Progenitor cell of endocrine pancreas (in vitro differentiated cells): ENCODE results near the gene ZFP57. TPM values are rescaled to one million over a fixed set of nuclear protein-coding genes. Genes with fewer than 3 reads are reported as not detected.

Source experiments
- DNase-seq: peaks from one replicate; pipeline ENCODE4 v3.0.0; 2021; ENCODE audit warnings: low spot score; ENCODE audit not compliant: unreplicated experiment
- H3K27ac Mint-ChIP-seq: 2 replicates; pipeline ENCODE4 v1.8.0; 2021; ENCODE audit warnings: mild to moderate bottlenecking, moderate library complexity, mixed read lengths
- H3K27me3 Mint-ChIP-seq: 2 replicates; pipeline ENCODE4 v1.8.0; 2021; ENCODE audit warnings: mixed read lengths
- H3K36me3 Mint-ChIP-seq: 2 replicates; pipeline ENCODE4 v1.8.0; 2022; ENCODE audit warnings: mixed read lengths; ENCODE audit not compliant: insufficient read depth
- H3K4me1 Mint-ChIP-seq: 2 replicates; pipeline ENCODE4 v1.8.0; 2021; ENCODE audit warnings: low read depth, mixed read lengths
- H3K4me3 Mint-ChIP-seq: 2 replicates; pipeline ENCODE4 v1.8.0; 2021; ENCODE audit warnings: low read depth, mild to moderate bottlenecking, moderate library complexity, mixed read lengths
- H3K9me3 Mint-ChIP-seq: 2 replicates; pipeline ENCODE4 v1.8.0; 2021; ENCODE audit warnings: low read depth, mixed read lengths
- CTCF ChIP-seq: fragments of 200-600 bp; sonication (generic); IDR thresholded peaks from one replicate; pipeline ENCODE4 v1.5.0; 2021; ENCODE audit warnings: antibody characterized with exemption, mild to moderate bottlenecking; ENCODE audit not compliant: unreplicated experiment
- total RNA-seq: library from RNA; stranded (reverse); gene quantifications from 2 replicates; pipeline ENCODE4 v1.2.1, GENCODE V29; 2021

The ZFP57 gene
- total RNA-seq, 1 donor from 2014 or later, result 0.14 TPM

GRCh38 chr6:29631209-29631810 is 49.6 kb downstream of the ZFP57 start:
- Mint-ChIP-seq H3K4me1 (peaks cover 23% of the 10 kb centered on the region), H3K9me3 (no peaks in the 10 kb centered on the region), H3K36me3 (peaks cover 3% of the 10 kb centered on the region), H3K27ac (no peak overlapping the region), H3K4me3 (peak overlapping the region; percentile 83), H3K27me3 (peaks cover 45% of the 10 kb centered on the region)
- no peak for TF ChIP-seq CTCF
- no peak for DNase-seq

- peaks cover 49% of the 10 kb centered on the region for H3K27me3 Mint-ChIP-seq
- TF ChIP-seq CTCF, result no peak
- H3K9me3 Mint-ChIP-seq, result no peaks in the 10 kb centered on the region
- H3K36me3 Mint-ChIP-seq, result peaks cover 6% of the 10 kb centered on the region
- H3K27ac Mint-ChIP-seq, result no peak overlapping the region
- peaks cover 28% of the 10 kb centered on the region for H3K4me1 Mint-ChIP-seq
- H3K4me3 Mint-ChIP-seq, result no peak overlapping the region
- DNase-seq, result no peak
These were observed 50.6 kb downstream of the ZFP57 start for GRCh38 chr6:29630315-29630714.

GRCh38 chr6:29629571-29629970 is 51.4 kb downstream of the ZFP57 start:
- Mint-ChIP-seq H3K4me3 (no peak overlapping the region), H3K36me3 (peaks cover 6% of the 10 kb centered on the region), H3K27me3 (peaks cover 49% of the 10 kb centered on the region), H3K9me3 (no peaks in the 10 kb centered on the region), H3K27ac (no peak overlapping the region), H3K4me1 (peaks cover 32% of the 10 kb centered on the region)
- DNase-seq, result no peak
- TF ChIP-seq CTCF, result no peak

- Mint-ChIP-seq H3K4me1 (peaks cover 35% of the 10 kb centered on the region), H3K27ac (peak overlapping the region; percentile 79), H3K36me3 (peaks cover 10% of the 10 kb centered on the region), H3K4me3 (peak overlapping the region; percentile 74), H3K27me3 (peaks cover 49% of the 10 kb centered on the region), H3K9me3 (no peaks in the 10 kb centered on the region)
- peak; percentile 79 for TF ChIP-seq CTCF
- peak; percentile 71 for DNase-seq
These were observed 52.3 kb downstream of the ZFP57 start for GRCh38 chr6:29628419-29629281.

GRCh38 chr6:29627755-29628418 is 53.1 kb downstream of the ZFP57 start:
- Mint-ChIP-seq H3K4me3 (peak overlapping the region; percentile 74), H3K9me3 (no peaks in the 10 kb centered on the region), H3K4me1 (peaks cover 31% of the 10 kb centered on the region), H3K27me3 (peaks cover 49% of the 10 kb centered on the region), H3K36me3 (peaks cover 13% of the 10 kb centered on the region), H3K27ac (peak overlapping the region; percentile 79)
- peak; percentile 17 for DNase-seq
- no peak for TF ChIP-seq CTCF
